Smooth muscle cell of trachea (primary cell): Measurements from ENCODE around the gene PPFIBP1. TPM values are rescaled to one million over a fixed set of nuclear protein-coding genes. Genes with fewer than 3 reads are reported as not detected.

Experiments
- total RNA-seq: library from RNA; depleted of rRNA; stranded (reverse); fragments of >200 nt; gene quantifications from 2 replicates; pipeline ENCODE4 v1.2.1, GENCODE V29; 2014

Gene PPFIBP1
- total RNA-seq: 64.7 and 110 TPM in 2 replicates

DNA sequence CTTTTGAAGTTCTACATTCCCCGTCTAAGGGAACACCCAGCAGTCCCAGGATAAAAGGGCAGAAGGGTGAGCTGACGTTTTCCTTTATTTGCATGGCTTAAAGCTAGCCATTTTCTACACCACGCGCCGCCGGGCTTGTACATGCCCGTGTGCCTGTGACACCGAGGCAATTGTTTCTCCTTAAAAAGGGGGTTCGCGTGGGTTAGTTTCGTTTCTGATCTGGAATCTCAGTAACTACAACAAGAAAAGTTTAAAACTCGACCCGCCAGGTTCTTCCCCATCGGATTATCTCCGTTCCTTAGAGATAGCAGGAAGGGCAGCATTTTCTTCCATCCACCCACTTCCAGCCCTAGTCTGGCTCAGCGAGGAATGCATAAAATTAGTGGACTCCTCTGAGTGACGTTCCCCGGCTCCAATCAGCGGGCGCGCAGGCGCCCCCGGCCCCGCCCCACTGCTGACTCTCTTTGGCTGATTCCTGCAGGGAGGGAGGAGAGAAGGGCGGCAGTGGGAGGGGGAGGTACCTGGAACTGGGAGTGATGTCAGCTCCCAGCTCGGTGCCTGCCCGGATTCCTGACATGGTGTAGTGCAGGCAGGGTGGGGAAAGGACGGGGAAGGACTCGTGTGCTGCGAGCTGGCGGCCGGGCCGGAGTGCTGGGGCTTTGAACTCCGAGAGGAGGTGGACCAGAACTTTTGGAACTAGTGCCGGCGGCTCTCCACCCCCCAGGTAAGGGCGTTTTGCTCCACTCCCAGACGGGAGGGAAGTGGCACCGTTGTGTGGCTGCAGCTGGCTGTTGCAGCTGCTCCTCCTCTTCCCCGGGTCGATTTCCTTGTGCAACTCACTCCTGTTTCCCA lies at the start of gene PPFIBP1:
Gene PPFIBP1 (plus strand): TSS at position 565 of the 852 bp plus-strand sequence. CDS start 109,191 bp downstream, outside the sequence.

DNA sequence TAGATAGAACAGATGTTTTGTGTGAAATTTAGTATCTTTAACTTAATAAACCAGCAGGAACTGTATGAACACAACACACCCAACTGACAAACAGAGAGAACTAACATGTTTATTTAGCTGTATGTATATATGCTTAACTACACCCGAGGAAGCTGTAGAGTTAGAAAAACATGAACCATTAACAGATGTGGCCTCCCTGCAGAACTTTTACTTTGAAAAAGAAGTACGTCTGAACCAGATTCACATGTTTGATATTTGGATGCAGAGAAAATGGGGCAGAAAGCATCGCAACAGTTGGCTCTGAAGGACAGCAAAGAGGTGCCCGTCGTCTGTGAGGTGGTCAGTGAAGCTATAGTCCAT lies 172.3 kb downstream of the PPFIBP1 start, which contains the start of gene REP15:
Gene REP15 (plus strand): TSS at position 155 of the 360 bp plus-strand sequence. CDS start 116 bp downstream, at position 271.

DNA sequence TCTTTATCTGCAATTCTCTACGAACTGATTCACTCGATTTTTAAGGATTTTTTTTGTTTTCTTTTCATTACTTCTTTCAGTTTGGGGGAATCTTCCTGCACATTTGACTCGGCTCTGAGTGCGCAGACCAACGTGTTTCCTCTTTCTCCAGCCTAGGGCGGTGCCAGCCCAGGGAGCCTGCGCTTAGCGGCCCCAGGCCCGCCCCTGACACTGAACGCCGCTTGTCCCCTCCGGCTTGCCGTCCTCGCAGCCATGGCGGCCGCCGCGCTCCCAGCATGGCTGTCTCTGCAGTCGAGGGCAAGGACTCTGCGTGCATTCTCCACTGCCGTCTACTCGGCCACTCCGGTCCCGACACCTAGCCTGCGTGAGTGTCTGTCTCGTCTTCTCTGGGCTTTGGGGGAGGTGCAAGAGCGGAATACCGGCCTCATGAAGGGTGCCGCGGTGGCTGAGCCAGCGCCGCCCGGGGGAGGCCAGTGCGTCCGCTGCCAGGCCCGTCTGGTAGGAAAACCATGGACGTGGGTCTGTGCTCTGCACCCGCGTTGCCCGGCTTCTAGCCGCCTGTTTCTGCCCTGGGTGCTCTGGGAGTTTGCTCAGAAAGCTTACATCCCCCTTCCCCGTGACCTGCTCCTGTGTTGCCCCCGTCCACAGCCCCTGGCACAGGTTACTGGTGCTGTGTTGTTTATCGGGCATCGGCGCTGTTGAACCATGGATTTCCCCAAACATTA lies 186.7 kb downstream of the PPFIBP1 start, which contains the start of gene MRPS35:
Gene MRPS35 (plus strand): TSS at position 241 of the 725 bp plus-strand sequence. CDS start 12 bp downstream, at position 253.

Other genes starting within 250 kb of the PPFIBP1 start
- 28.8 and 71.3 TPM in 2 replicates for gene BMAL2, start 191.4 kb upstream of the PPFIBP1 start, total RNA-seq
- gene SMCO2, start 77.5 kb upstream of the PPFIBP1 start, total RNA-seq: 0.15 and 0.17 TPM in 2 replicates
- gene REP15, start 172.2 kb downstream of the PPFIBP1 start, total RNA-seq: 0.83 and 1.3 TPM in 2 replicates
- 46.1 and 68.7 TPM in 2 replicates for gene MRPS35, start 186.6 kb downstream of the PPFIBP1 start, total RNA-seq